Activated CD8-positive, alpha-beta memory T cell treated with anti-CD3 and anti-CD28 coated beads, Interleukin-2, amount 50 U/mL, for 1 hour (primary cell): ENCODE results near the gene TNS2.
"Not testable (repeated sequence)": the region's sequence is repeated elsewhere in the genome, so short reads cannot be mapped to it uniquely, and the experiment has no call there.

Experiments
- DNase-seq: peaks from one replicate; pipeline ENCODE4 v3.0.0-alpha.2; 2020; ENCODE audit errors: extremely low read depth

Gene TNS2

GRCh38 chr12:53093777-53094393, 44.0 kb downstream of the TNS2 start:
- DNase-seq = no peak

- no peak for DNase-seq
Measured at GRCh38 chr12:53094394-53094787, 44.5 kb downstream of the TNS2 start.

- not testable (repeated sequence) for DNase-seq
Measured at GRCh38 chr12:53094796-53095595, 45.1 kb downstream of the TNS2 start.

- DNase-seq = not testable (repeated sequence)
Measured at GRCh38 chr12:53095596-53095895, 45.7 kb downstream of the TNS2 start.

DNA sequence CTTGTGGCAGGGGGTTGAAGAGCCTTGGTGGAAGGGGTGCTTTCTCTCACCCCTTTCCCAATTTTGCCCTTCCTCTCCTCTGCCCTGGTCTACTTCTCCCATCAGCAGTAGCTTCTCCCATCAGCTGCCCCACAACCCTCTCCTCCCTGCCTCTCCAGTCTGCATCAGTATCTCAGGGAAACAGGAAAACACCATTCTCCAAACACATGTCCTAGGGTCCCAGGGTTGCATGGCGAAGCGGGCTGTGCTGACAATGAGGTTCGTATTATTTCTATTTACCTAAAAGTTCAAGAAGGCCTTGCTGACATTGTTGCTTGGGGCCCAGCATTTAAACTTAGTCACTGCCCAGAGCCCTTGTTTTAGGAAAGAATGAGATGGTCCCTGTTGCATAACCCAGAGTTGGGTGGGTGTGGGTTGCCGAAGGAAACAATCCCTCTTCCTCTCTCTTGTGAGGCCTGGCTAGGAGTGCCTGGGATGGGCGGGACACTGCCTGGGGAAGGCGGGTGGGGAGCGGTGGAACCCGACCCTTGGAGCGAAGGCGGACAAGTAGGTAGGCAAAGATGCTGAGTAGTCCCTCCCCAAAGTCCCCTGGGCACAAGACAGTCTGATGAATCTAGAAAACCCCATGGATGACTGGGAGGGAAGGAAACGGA, 46.4 kb downstream of the TNS2 start:
- DNase-seq = no peak

DNA sequence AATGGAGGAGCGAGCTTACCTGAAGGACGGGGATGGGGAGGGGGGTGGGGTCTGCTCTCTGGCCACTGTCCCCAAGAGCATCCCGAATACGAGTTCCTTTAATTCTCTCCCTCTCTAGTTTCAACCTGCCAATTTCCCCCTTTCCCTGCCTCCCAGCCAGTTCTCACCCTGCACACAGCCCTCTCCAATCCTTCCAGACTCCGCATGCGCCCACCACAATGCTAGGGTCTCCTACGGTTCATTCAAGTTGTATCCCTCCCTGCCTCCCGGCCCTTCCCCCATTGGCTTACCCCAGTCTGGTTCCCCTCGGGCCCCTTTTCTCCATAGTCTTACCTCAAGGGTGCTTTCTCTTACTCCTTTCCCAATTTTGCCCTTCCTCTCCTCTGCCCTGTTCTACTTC, 46.9 kb downstream of the TNS2 start:
- DNase-seq = no peak

- DNase-seq = no peak
Measured at GRCh38 chr12:53097207-53097563, 47.3 kb downstream of the TNS2 start.

DNA sequence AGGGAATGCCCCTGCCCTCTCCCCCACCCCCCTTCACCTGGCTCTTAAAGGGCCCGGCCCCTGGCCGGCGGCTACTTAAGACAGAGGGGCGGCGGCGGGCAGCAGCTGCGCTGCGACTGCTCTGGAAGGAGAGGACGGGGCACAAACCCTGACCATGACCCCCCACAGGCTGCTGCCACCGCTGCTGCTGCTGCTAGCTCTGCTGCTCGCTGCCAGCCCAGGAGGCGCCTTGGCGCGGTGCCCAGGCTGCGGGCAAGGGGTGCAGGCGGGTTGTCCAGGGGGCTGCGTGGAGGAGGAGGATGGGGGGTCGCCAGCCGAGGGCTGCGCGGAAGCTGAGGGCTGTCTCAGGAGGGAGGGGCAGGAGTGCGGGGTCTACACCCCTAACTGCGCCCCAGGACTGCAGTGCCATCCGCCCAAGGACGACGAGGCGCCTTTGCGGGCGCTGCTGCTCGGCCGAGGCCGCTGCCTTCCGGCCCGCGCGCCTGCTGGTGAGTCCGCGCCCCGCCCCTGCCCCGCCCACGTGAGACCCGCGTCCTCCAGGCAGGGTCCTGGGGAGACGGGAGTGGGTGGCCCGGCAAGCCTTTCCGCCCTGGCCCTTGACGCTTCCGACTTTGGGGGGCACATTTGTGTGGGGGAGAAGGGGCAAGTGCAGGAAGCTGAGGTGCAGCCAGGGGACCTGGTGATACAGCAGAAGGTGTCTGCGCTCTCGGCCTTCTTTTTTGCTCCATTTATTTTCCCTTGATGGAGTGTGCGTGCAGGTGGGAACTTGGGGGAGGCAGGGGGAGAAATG, 47.9 kb downstream of the TNS2 start, which contains the start of gene IGFBP6:
IGFBP6 (plus strand) TSS at position 104 of the 790 bp plus-strand sequence; CDS start at position 155, 51 bp downstream.
- no peak for DNase-seq

GRCh38 chr12:53098354-53098981, 48.6 kb downstream of the TNS2 start:
- DNase-seq = no peak

- DNase-seq = peak; percentile 62
Measured at GRCh38 chr12:53099071-53099882, 49.4 kb downstream of the TNS2 start.

GRCh38 chr12:53100466-53101151, 50.7 kb downstream of the TNS2 start:
- no peak for DNase-seq

DNA sequence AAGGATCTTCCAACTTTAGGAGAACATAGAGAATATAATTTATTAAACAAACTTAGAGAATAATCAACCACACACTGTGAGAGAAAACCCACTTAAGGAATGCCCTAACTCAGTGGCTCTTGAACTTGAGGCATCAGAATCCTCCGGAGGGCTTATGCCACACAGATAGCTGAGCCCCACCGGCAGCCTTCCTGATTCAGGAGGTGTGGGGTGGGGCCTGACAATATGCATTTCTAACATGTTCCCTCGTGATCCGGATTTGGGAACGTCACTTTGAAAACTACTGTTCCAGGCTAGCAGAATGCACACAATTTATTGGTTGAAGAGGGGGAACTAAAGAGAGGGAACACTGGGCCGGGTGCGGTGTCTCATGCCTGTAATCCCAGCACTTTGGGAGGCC, 51.4 kb downstream of the TNS2 start:
- no peak for DNase-seq

GRCh38 chr12:53101931-53102781, 52.3 kb downstream of the TNS2 start:
- no peak for DNase-seq

- peak; percentile 37 for DNase-seq
Measured at GRCh38 chr12:53102883-53103807, 53.3 kb downstream of the TNS2 start, which contains the start of gene SOAT2. Gene SOAT2 (plus strand): TSS chr12:53103486. CDS start chr12:53103578, 92 bp downstream.

GRCh38 chr12:53103860-53104305, 54.0 kb downstream of the TNS2 start:
- DNase-seq = no peak

GRCh38 chr12:53105256-53105655, 55.4 kb downstream of the TNS2 start:
- DNase-seq = no peak

GRCh38 chr12:53105712-53106439, 56.0 kb downstream of the TNS2 start:
- DNase-seq = no peak
